Gastroesophageal sphincter (tissue), 4 donors: ENCODE measurements around the gene CYTH1. TPM values are rescaled to one million over a fixed set of nuclear protein-coding genes. Genes with fewer than 3 reads are reported as not detected.
A peak's percentile ranks its signal among the peaks of the same experiment; 100 is the strongest.

Experiments used
- ATAC-seq: fragments of 150-250 bp; one replicate; pipeline ENCODE4 v1.9.1; 2016; ENCODE audit warnings: mild to moderate bottlenecking, moderate library complexity
- H3K27ac ChIP-seq, 4 donors: fragments of 200-600 bp; sonication (generic) in 3 of 4; 1 replicate in 3 of 4; 2 replicates in 1 of 4; pipeline ENCODE4 v1.5.1; 2016 to 2019
- H3K27me3 ChIP-seq: fragments of 200-600 bp; sonication (generic); one replicate; pipeline ENCODE4 v1.5.1; 2019
- H3K36me3 ChIP-seq, 2 donors: fragments of 200-600 bp; sonication (generic); one replicate each; pipeline ENCODE4 v1.5.1; 2019; ENCODE audit warnings: control low read depth in 1 of 2
- H3K4me1 ChIP-seq, 3 donors: fragments of 200-600 bp; sonication (generic); 1 replicate in 2 of 3; 2 replicates in 1 of 3; pipeline ENCODE4 v1.5.1; 2016 to 2019; ENCODE audit warnings: control low read depth in 2 of 3
- H3K4me3 ChIP-seq, 2 donors: fragments of 200-600 bp; sonication (generic); one replicate each; pipeline ENCODE4 v1.5.1; 2019; ENCODE audit warnings: mild to moderate bottlenecking in 1 of 2, moderate library complexity in 1 of 2
- H3K9me3 ChIP-seq, 3 donors: fragments of 200-600 bp; sonication (generic); one replicate each; pipeline ENCODE4 v1.5.1; 2017 to 2019; ENCODE audit warnings: control low read depth in 2 of 3
- CTCF ChIP-seq, 4 experiments: fragments of 200-600 bp in 2 of 4; fragments of 450-650 bp in 2 of 4; sonication (generic) in 1 of 4; IDR thresholded peaks; one replicate each; pipeline ENCODE4 v1.5.1; 2017 to 2019; ENCODE audit warnings: antibody characterized with exemption in 4 of 4, mild to moderate bottlenecking in 2 of 4, moderate library complexity in 2 of 4
- EP300 ChIP-seq: sonication (generic); formaldehyde crosslinking; IDR thresholded peaks from one replicate; pipeline ENCODE4 v1.6.1; 2017; ENCODE audit warnings: antibody characterized with exemption, mild to moderate bottlenecking
- POLR2A ChIP-seq, 2 donors: fragments of 450-650 bp; IDR thresholded peaks; one replicate each; pipeline ENCODE4 v1.6.1; 2017; ENCODE audit warnings: antibody characterized with exemption in 2 of 2, mild to moderate bottlenecking in 2 of 2, moderate library complexity in 1 of 2
- POLR2AphosphoS5 ChIP-seq: sonication (generic); formaldehyde crosslinking; IDR thresholded peaks from one replicate; pipeline ENCODE4 v1.6.1; 2017; ENCODE audit warnings: antibody characterized with exemption
- WGBS, 2 donors: methylation state at CpG; one replicate each; pipeline ENCODE4 v1.1.5; 2018; ENCODE audit warnings: low coverage in 1 of 2; 5-methylcytosine and 5-hydroxymethylcytosine counted together
- total RNA-seq, 4 donors: library from RNA; depleted of rRNA; stranded (reverse); fragments of >200 nt; gene quantifications; one replicate each; pipeline ENCODE4 v1.1.0, GENCODE V29; 2016

The CYTH1 gene
- total RNA-seq, 4 donors from 2014 or later, result 26.9 to 38.0 (median 31.0) TPM

- no peak for TF ChIP-seq CTCF (IDR thresholded peaks at IDR 0.05)
- no peak for TF ChIP-seq EP300
- TF ChIP-seq POLR2A (IDR thresholded peaks at IDR 0.05), result no peak
- TF ChIP-seq POLR2AphosphoS5, result no peak
- H3K4me1 ChIP-seq, result peaks cover 0 to 69% (median 21%) of the 10 kb centered on the region in 3 donors
- 64 to 76% methylated on average over 4 to 6 of the region's 6 CpGs for WGBS, 2 donors
- ATAC-seq, result no peak
- H3K36me3 ChIP-seq, result no peaks in the 10 kb centered on the region
- no peaks in the 10 kb centered on the region for H3K27me3 ChIP-seq
- H3K4me3 ChIP-seq, result no peak overlapping the region
- peak overlapping the region in 3 of 4 donors; percentile 48 to 78 (median 66) for H3K27ac ChIP-seq
- no peaks in the 10 kb centered on the region for H3K9me3 ChIP-seq
Measured at GRCh38 chr17:78748048-78748729, 33.9 kb downstream of the CYTH1 start.

GRCh38 chr17:78747488-78747887, 34.6 kb downstream of the CYTH1 start:
- Histone ChIP-seq H3K36me3 (no peaks in the 10 kb centered on the region), H3K4me3 (no peak overlapping the region), H3K27ac (peak overlapping the region in 3 of 4 donors; percentile 48 to 78 (median 66)), H3K4me1 (peaks cover 0 to 69% (median 21%) of the 10 kb centered on the region in 3 donors), H3K27me3 (no peaks in the 10 kb centered on the region), H3K9me3 (no peaks in the 10 kb centered on the region)
- ATAC-seq, result no peak
- TF ChIP-seq CTCF (IDR thresholded peaks at IDR 0.05), result no peak
- TF ChIP-seq POLR2AphosphoS5, result no peak
- TF ChIP-seq EP300, result no peak
- no peak for TF ChIP-seq POLR2A (IDR thresholded peaks at IDR 0.05)
- 80 to 100% methylated on average over 1 to 2 of the region's 2 CpGs for WGBS, 2 donors

- no peaks in the 10 kb centered on the region for H3K27me3 ChIP-seq
- ATAC-seq, result no peak
- WGBS, 2 donors, result 14 to 16% methylated on average over 1 to 2 of the region's 2 CpGs
- H3K27ac ChIP-seq, result peak overlapping the region in 3 of 4 donors; percentile 59 to 78 (median 66)
- H3K4me1 ChIP-seq, result peaks cover 0 to 72% (median 21%) of the 10 kb centered on the region in 3 donors
- H3K4me3 ChIP-seq, result no peak overlapping the region
- no peaks in the 10 kb centered on the region for H3K36me3 ChIP-seq
- no peaks in the 10 kb centered on the region for H3K9me3 ChIP-seq
- no peak for TF ChIP-seq CTCF (IDR thresholded peaks at IDR 0.05)
- no peak for TF ChIP-seq POLR2A (IDR thresholded peaks at IDR 0.05)
- no peak for TF ChIP-seq EP300
- TF ChIP-seq POLR2AphosphoS5, result no peak
Measured at GRCh38 chr17:78746949-78747269, 35.2 kb downstream of the CYTH1 start.

GRCh38 chr17:78746263-78746948, 35.7 kb downstream of the CYTH1 start:
- Histone ChIP-seq H3K36me3 (no peaks in the 10 kb centered on the region), H3K9me3 (no peaks in the 10 kb centered on the region), H3K27ac (peak overlapping the region in 3 of 4 donors; percentile 46 to 59 (median 47)), H3K27me3 (no peaks in the 10 kb centered on the region), H3K4me1 (peaks cover 0 to 72% (median 21%) of the 10 kb centered on the region in 3 donors), H3K4me3 (no peak overlapping the region)
- 70% methylated on average over 10 of the region's 12 CpGs for WGBS, 2 donors
- TF ChIP-seq EP300 (no peak), CTCF (IDR thresholded peaks at IDR 0.05) (no peak), POLR2A (IDR thresholded peaks at IDR 0.05) (no peak), POLR2AphosphoS5 (no peak)
- no peak for ATAC-seq
